ENCODE data around the gene APOBEC3F.
"Not testable (repeated sequence)": the region's sequence is repeated elsewhere in the genome, so short reads cannot be mapped to it uniquely, and the experiment has no call there.

DNA sequence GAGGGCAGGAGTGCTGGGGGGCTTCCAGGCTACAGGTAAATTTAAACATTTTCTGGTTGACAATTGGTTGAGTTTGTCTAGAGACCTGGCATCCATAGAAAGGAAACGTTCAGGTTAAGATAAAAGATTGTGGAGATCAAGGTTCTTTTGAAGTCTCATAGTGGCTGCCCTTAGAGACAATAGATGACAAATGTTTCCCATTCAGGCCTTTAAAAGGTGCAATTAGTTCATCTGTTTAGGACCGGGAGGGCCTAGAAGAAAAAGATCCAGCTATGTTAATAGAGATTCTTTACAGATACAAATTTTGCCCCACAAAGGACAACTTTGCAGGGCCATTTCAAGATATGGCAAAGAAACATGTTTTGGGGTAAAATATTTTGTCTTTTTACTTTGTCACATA is 3.6 kb upstream of the APOBEC3F start:
- not testable (repeated sequence) for TF ChIP-seq EZH2 (IDR thresholded peaks at IDR 0.05); POLR2AphosphoS5 (IDR thresholded peaks at IDR 0.05; ENCODE audit: borderline replicate concordance, low read depth, low read length); FOXP2 (optimal IDR thresholded peaks at IDR 0.05; ENCODE audit: control extremely low read depth, extremely low read length, insufficient read depth)
